ENCODE measurements around the gene VAC14.

The VAC14 gene

DNA sequence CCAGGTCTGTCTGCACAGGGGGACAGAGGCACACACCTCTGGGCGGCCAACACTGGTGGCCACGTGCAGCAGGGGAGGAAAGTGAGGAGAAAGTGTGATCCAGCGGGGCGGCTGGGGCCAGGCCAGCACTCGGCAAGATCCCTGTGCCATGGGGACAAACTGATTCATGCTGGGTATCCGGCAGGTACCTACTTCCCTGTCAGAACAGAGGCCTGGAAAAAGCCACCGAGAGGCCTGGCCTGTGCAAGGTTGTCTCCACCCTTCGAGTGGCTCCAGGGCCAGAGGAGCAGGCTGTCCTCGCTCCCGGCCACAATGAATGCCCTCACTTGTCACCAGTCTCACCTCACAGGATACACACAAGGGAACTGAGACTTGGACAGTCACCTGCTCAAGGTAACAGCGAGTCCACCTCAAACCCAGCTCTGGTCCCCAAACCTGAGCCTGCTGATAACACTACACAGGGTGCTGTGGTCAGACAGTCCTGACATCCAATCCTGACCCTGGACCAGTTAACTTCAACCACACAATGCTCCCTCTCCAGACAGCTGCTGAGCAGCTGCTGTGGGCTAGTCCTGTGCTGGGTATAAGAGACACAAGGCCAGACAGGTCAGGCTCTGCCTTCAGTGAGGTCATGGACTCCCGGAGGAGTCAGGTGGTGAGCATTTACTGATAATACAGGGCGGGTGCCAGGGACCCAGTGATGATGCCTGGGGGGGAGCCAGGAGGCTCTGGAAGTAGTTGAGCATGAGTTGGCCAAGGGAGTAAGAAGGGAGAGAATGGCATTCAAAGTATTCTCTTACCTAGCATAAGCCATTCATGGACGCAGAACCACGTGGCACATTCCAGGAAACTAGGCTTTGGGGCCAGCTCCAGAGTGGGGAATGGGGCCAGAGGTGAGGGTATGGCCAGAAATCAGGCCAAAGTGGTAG, 53.0 kb downstream of the VAC14 start:
- Histone ChIP-seq H3K9me3 (ENCODE audit: low read length) (no peaks in the 10 kb centered on the region), H3K4me2 (ENCODE audit: low read length) (no peak overlapping the region), H3K79me2 (ENCODE audit: insufficient read depth, low read length) (no peaks in the 10 kb centered on the region), H4K20me1 (ENCODE audit: insufficient read depth, low read length) (no peaks in the 10 kb centered on the region), H3K27me3 (ENCODE audit: insufficient read depth, low read length) (no peaks in the 10 kb centered on the region), H3K36me3 (ENCODE audit: insufficient read depth, low read length) (peaks cover 16% of the 10 kb centered on the region), H3K4me3 (ENCODE audit: low read depth, low read length, poor library complexity, severe bottlenecking) (no peak overlapping the region), H3K9ac (ENCODE audit: low read length) (no peak overlapping the region), H3K27ac (ENCODE audit: low read depth, low read length, poor library complexity, severe bottlenecking) (no peak overlapping the region), H3K9me2 (ENCODE audit: low read depth, low read length) (no peaks in the 10 kb centered on the region), H3F3A (ENCODE audit: insufficient read depth, low read length) (no peaks in the 10 kb centered on the region), H2AFZ (ENCODE audit: low read length) (no peak overlapping the region), H3K4me1 (ENCODE audit: insufficient read depth, low read length, severe bottlenecking) (peaks cover 20% of the 10 kb centered on the region)
- TF ChIP-seq, protein P1, sequence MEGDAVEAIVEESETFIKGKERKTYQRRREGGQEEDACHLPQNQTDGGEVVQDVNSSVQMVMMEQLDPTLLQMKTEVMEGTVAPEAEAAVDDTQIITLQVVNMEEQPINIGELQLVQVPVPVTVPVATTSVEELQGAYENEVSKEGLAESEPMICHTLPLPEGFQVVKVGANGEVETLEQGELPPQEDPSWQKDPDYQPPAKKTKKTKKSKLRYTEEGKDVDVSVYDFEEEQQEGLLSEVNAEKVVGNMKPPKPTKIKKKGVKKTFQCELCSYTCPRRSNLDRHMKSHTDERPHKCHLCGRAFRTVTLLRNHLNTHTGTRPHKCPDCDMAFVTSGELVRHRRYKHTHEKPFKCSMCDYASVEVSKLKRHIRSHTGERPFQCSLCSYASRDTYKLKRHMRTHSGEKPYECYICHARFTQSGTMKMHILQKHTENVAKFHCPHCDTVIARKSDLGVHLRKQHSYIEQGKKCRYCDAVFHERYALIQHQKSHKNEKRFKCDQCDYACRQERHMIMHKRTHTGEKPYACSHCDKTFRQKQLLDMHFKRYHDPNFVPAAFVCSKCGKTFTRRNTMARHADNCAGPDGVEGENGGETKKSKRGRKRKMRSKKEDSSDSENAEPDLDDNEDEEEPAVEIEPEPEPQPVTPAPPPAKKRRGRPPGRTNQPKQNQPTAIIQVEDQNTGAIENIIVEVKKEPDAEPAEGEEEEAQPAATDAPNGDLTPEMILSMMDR (IDR thresholded peaks at IDR 0.05; ENCODE audit: low read length), result no peak
- TF ChIP-seq EZH2 (IDR thresholded peaks at IDR 0.05; ENCODE audit: borderline replicate concordance, low read length), result no peak

DNA sequence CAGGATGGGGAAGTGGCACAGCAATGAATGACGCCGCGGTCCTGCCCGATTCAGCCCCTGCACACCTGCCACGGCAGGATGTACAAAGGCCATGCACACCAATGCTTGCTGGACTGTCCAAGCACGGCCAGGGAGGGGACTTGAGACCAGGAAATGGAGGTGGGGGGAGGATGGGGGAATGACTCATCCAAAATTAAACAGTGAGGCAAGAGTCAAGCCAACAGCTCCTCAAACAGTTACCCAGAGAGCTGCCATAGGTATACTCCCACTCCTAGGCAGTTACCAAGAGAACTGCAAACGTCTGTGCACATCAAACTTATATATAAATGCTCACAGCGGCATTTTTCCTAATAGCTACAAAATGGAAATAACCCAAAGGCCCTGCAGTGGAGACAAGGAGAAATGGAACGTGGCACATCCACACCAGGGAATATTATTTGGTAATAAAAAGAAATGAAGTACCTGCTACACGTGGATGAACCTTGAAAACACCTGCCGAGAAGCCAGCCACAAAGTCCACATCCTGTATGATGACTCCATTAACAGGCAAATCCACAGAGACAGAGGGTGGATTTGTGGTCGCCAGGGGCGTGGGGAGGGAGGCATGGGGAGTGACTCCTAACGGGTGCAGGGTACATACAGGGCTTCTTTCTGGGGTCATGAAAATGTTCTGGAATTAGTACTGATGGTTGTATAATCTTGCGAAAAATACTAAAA, 54.1 kb downstream of the VAC14 start:
- TF ChIP-seq EZH2 (IDR thresholded peaks at IDR 0.05; ENCODE audit: borderline replicate concordance, low read length), result no peak
- no peaks in the 10 kb centered on the region for H3F3A ChIP-seq (ENCODE audit: insufficient read depth, low read length)

DNA sequence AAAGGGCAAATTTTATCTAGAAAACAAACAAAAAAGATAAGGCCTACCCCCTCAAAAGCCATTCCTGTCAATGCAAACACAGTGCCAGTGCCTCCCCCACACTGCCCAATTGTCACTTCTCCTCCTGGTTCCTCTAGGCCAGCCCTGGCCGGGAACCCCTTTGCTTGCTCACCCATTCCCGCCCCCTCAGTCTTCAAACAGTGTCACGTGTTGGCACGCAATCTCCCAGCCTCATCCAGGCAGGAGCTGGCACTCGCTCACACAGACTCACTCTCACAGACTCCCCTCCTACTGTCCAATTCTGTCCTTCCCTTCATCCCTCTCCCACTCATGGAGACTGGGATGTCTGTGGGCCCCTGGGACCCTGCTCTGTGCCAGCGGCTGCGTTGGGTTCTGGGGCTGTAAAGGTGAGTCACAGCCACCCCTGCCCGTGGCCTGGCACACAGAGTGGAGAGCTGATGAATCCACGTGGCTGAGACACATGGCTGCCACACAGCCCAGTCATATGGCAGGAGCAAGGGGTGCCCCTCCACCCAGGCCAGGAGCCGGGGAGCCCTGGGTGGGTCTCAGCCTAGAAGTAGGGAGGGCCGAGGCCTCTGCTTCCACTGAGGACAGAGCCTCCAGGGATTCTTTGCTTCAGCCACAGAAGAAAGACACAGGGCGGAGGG, 54.8 kb downstream of the VAC14 start:
- Histone ChIP-seq H3K36me3 (ENCODE audit: insufficient read depth, low read length) (peaks cover 24% of the 10 kb centered on the region), H4K20me1 (ENCODE audit: insufficient read depth, low read length) (no peaks in the 10 kb centered on the region), H3K4me1 (ENCODE audit: insufficient read depth, low read length, severe bottlenecking) (peaks cover 24% of the 10 kb centered on the region), H3K4me2 (ENCODE audit: low read length) (no peak overlapping the region), H3K27me3 (ENCODE audit: insufficient read depth, low read length) (no peaks in the 10 kb centered on the region), H3K4me3 (ENCODE audit: low read depth, low read length, poor library complexity, severe bottlenecking) (no peak overlapping the region), H3K9me2 (ENCODE audit: low read depth, low read length) (no peaks in the 10 kb centered on the region), H3K79me2 (ENCODE audit: insufficient read depth, low read length) (no peaks in the 10 kb centered on the region), H3K9ac (ENCODE audit: low read length) (no peak overlapping the region), H2AFZ (ENCODE audit: low read length) (no peak overlapping the region), H3K27ac (ENCODE audit: low read depth, low read length, poor library complexity, severe bottlenecking) (peak overlapping the region; percentile 38), H3K9me3 (ENCODE audit: low read length) (no peaks in the 10 kb centered on the region), H3F3A (ENCODE audit: insufficient read depth, low read length) (no peaks in the 10 kb centered on the region)
- TF ChIP-seq, protein P1 (IDR thresholded peaks at IDR 0.05; ENCODE audit: low read length), result no peak
- no peak for TF ChIP-seq EZH2 (IDR thresholded peaks at IDR 0.05; ENCODE audit: borderline replicate concordance, low read length)

More for the DNA sequence above, 54.1 kb downstream of the VAC14 start:
- Histone ChIP-seq H2AFZ (ENCODE audit: low read length) (no peak overlapping the region), H3K27ac (ENCODE audit: low read depth, low read length, poor library complexity, severe bottlenecking) (peak overlapping the region; percentile 38), H3K79me2 (ENCODE audit: insufficient read depth, low read length) (no peaks in the 10 kb centered on the region), H3K9ac (ENCODE audit: low read length) (no peak overlapping the region), H3K27me3 (ENCODE audit: insufficient read depth, low read length) (no peaks in the 10 kb centered on the region), H3K9me2 (ENCODE audit: low read depth, low read length) (no peaks in the 10 kb centered on the region), H3K4me1 (ENCODE audit: insufficient read depth, low read length, severe bottlenecking) (peaks cover 20% of the 10 kb centered on the region), H3K36me3 (ENCODE audit: insufficient read depth, low read length) (peaks cover 21% of the 10 kb centered on the region), H3K9me3 (ENCODE audit: low read length) (no peaks in the 10 kb centered on the region), H4K20me1 (ENCODE audit: insufficient read depth, low read length) (no peaks in the 10 kb centered on the region), H3K4me2 (ENCODE audit: low read length) (no peak overlapping the region), H3K4me3 (ENCODE audit: low read depth, low read length, poor library complexity, severe bottlenecking) (no peak overlapping the region)

All from OCI-LY1 (cell line).